DND-41 (cell line): Measurements from ENCODE around the gene VSIG8.

ENCODE experiments used
- ATAC-seq: fragments of 200-7000 bp; cut with Tn5 transposase; 3 replicates; pipeline ENCODE4 v1.9.1; 2021; ENCODE audit warnings: low read depth; ENCODE audit not compliant: insufficient read depth
- DNase-seq: peaks from one replicate; pipeline ENCODE4 v3.0.0-alpha.2; 2020
- H2AFZ ChIP-seq: 2 replicates; pipeline ENCODE4 v1.6.0; 2012; ENCODE audit warnings: low read depth, low read length
- H3K27ac ChIP-seq: 2 replicates; pipeline ENCODE4 v1.5.1; 2012; ENCODE audit warnings: low read length, inconsistent platforms
- H3K27me3 ChIP-seq: fragments of 200-600 bp; sonication (generic); 2 replicates; pipeline ENCODE4 v1.6.0; 2012; ENCODE audit warnings: low read length, mild to moderate bottlenecking, inconsistent platforms; ENCODE audit not compliant: insufficient read depth, poor library complexity
- H3K36me3 ChIP-seq: 2 replicates; pipeline ENCODE4 v1.5.1; 2012; ENCODE audit warnings: low read length, inconsistent platforms; ENCODE audit not compliant: insufficient read depth
- H3K4me1 ChIP-seq: 2 replicates; pipeline ENCODE4 v1.5.1; 2012; ENCODE audit warnings: mild to moderate bottlenecking, low read length; ENCODE audit not compliant: insufficient read depth
- H3K4me2 ChIP-seq: 2 replicates; pipeline ENCODE4 v1.6.0; 2012; ENCODE audit warnings: mild to moderate bottlenecking, moderate library complexity, low read length, inconsistent platforms; ENCODE audit not compliant: insufficient read depth
- H3K4me3 ChIP-seq, 2 experiments: fragments of 200-600 bp in 1 of 2; shearing (Covaris generic) in 1 of 2; 2 replicates each; pipeline ENCODE4 v1.5.1; 2012 to 2016; ENCODE audit warnings: inconsistent platforms in 2 of 2, low read length in 2 of 2, mild to moderate bottlenecking in 2 of 2, low read depth in 1 of 2, moderate library complexity in 1 of 2
- H3K79me2 ChIP-seq: 2 replicates; pipeline ENCODE4 v1.6.0; 2012; ENCODE audit warnings: low read length, inconsistent platforms; ENCODE audit not compliant: insufficient read depth
- H3K9ac ChIP-seq: 2 replicates; pipeline ENCODE4 v1.6.0; 2012; ENCODE audit warnings: low read depth, mild to moderate bottlenecking, inconsistent platforms, low read length, moderate library complexity
- H3K9me3 ChIP-seq: 2 replicates; pipeline ENCODE4 v1.5.1; 2012; ENCODE audit warnings: low read length, moderate library complexity, mild to moderate bottlenecking, inconsistent platforms; ENCODE audit not compliant: insufficient read depth, severe bottlenecking
- H4K20me1 ChIP-seq: 2 replicates; pipeline ENCODE4 v1.6.0; 2012; ENCODE audit warnings: low read length; ENCODE audit not compliant: insufficient read depth
- EZH2 ChIP-seq: IDR thresholded peaks from 3 replicates; pipeline ENCODE4 v1.6.1; 2012; ENCODE audit warnings: borderline replicate concordance, low read depth, mild to moderate bottlenecking, moderate library complexity, low read length, inconsistent platforms; ENCODE audit not compliant: severe bottlenecking
- TF ChIP-seq, protein P1 (sequence below): IDR thresholded peaks from 2 replicates; pipeline ENCODE4 v1.5.1; 2012; ENCODE audit warnings: borderline replicate concordance, low read length, moderate library complexity, mild to moderate bottlenecking; ENCODE audit not compliant: poor library complexity, severe bottlenecking; ENCODE audit errors: extremely low read depth

Gene VSIG8

DNA sequence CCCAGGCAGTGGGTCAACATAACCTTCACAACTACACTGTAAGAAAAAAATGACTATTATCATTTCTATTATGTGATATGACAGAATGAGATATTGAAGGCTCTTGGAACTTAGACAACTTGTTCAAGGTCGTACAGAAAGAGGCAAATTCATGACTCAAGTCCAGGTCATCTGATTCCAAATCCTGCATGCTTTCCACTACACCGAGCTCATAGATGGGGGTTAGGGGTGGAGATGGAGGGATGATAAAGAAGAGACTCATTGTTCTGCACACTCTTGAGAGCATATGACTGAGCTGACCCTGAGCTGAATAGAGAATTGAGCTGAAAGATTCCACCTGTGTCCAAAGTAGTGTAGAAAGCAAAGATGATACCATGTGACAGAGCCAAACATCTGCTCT, 57.5 kb downstream of the VSIG8 start:
- DNase-seq: no peak
- Histone ChIP-seq H3K4me1 (peaks cover 3% of the 10 kb centered on the region; the same call in 1 of the 2 replicates), H2AFZ (no peak overlapping the region), H3K27me3 (peaks cover 48% of the 10 kb centered on the region), H4K20me1 (no peaks in the 10 kb centered on the region), H3K4me2 (no peak overlapping the region), H3K79me2 (no peaks in the 10 kb centered on the region), H3K9me3 (no peaks in the 10 kb centered on the region), H3K36me3 (no peaks in the 10 kb centered on the region), H3K27ac (no peak overlapping the region), H3K9ac (no peak overlapping the region), H3K4me3 (no peak overlapping the region)
- no peak for ATAC-seq
- TF ChIP-seq EZH2: no peak
- TF ChIP-seq, protein P1, sequence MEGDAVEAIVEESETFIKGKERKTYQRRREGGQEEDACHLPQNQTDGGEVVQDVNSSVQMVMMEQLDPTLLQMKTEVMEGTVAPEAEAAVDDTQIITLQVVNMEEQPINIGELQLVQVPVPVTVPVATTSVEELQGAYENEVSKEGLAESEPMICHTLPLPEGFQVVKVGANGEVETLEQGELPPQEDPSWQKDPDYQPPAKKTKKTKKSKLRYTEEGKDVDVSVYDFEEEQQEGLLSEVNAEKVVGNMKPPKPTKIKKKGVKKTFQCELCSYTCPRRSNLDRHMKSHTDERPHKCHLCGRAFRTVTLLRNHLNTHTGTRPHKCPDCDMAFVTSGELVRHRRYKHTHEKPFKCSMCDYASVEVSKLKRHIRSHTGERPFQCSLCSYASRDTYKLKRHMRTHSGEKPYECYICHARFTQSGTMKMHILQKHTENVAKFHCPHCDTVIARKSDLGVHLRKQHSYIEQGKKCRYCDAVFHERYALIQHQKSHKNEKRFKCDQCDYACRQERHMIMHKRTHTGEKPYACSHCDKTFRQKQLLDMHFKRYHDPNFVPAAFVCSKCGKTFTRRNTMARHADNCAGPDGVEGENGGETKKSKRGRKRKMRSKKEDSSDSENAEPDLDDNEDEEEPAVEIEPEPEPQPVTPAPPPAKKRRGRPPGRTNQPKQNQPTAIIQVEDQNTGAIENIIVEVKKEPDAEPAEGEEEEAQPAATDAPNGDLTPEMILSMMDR: no peak
